Fibroblast of villous mesenchyme (primary cell): ENCODE measurements around the gene IER5. TPM values are rescaled to one million over a fixed set of nuclear protein-coding genes. Genes with fewer than 3 reads are reported as not detected.

Experiments
- DNase-seq: peaks from one replicate; pipeline ENCODE4 v3.0.0-alpha.2; 2010; ENCODE audit warnings: low read depth
- H3K4me3 ChIP-seq: 2 replicates; pipeline ENCODE4 v1.5.1; 2011; ENCODE audit warnings: low read depth, mild to moderate bottlenecking, low read length
- total RNA-seq: library from RNA; depleted of rRNA; stranded (reverse); fragments of >200 nt; gene quantifications from 2 replicates; pipeline ENCODE4 v1.2.3, GENCODE V29; 2012
- TF ChIP-seq, protein P1 (sequence below): IDR thresholded peaks from 2 replicates; pipeline ENCODE4 v1.5.1; 2012; ENCODE audit warnings: low read depth, mild to moderate bottlenecking, low read length; ENCODE audit not compliant: insufficient read depth

IER5 gene
- total RNA-seq, 1 donor: 45.3 TPM

- H3K4me3 ChIP-seq: peak overlapping the region; percentile 75
- TF ChIP-seq, protein P1, sequence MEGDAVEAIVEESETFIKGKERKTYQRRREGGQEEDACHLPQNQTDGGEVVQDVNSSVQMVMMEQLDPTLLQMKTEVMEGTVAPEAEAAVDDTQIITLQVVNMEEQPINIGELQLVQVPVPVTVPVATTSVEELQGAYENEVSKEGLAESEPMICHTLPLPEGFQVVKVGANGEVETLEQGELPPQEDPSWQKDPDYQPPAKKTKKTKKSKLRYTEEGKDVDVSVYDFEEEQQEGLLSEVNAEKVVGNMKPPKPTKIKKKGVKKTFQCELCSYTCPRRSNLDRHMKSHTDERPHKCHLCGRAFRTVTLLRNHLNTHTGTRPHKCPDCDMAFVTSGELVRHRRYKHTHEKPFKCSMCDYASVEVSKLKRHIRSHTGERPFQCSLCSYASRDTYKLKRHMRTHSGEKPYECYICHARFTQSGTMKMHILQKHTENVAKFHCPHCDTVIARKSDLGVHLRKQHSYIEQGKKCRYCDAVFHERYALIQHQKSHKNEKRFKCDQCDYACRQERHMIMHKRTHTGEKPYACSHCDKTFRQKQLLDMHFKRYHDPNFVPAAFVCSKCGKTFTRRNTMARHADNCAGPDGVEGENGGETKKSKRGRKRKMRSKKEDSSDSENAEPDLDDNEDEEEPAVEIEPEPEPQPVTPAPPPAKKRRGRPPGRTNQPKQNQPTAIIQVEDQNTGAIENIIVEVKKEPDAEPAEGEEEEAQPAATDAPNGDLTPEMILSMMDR: no peak
- DNase-seq: peak; percentile 41
Observed at GRCh38 chr1:181090641-181091126, 2.2 kb downstream of the IER5 start.

DNA sequence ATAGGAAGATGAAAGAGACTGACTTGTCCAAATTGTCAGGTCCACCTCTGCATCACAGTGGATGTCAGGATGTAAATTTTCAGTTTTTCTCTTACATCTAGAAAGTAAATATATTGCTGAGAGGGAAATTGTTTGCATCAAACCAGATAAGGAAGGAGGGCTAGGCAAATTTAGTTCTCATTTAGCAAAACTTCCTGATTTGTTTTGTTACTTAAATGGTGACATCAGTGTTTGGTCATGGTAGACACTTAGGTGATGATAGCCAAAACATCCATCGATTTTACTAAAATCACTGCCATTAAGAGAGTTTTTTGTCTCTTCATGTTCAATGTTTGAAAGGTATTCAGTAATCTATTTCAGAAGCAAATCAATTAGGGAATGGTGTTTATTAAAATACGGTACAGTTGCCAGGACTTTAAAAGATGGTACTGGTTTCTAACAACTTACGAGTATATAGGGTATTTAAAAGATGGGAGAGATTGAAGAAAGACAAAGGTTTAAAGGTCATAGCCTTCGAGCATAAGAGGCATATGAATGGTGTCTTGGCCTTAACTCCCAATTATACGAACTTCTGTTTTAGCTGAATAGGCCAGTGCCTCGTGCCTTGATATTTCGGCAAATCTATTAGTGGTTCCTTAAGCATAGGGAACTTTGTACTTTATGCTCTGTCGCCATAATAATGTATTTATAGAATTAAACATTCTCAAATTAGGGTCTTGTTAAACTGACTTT lies 3.0 kb downstream of the IER5 start:
- DNase-seq: no peak
- H3K4me3 ChIP-seq: peak overlapping the region; percentile 75
- TF ChIP-seq, protein P1: no peak

DNA sequence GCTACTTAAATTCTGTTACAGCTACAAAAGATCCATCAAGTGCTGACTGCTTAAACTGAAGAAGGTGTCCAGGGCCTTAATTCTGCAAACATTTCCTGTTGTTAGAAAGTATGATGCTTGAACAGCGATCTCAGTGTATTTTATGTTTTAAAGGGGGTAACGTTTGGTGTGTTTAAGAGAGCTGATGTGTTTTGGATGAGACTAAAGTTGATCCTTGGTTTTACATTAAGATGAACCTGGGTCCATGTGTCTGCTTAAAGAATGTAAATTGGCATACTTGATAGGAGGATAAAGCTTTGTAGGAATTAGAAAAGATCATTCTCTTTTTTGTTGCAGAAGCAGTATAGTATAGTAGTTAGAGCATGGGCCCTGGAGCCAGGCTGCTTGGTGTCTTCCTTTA lies 3.6 kb downstream of the IER5 start:
- H3K4me3 ChIP-seq: peak overlapping the region; percentile 75
- TF ChIP-seq, protein P1: no peak
- no peak for DNase-seq

GRCh38 chr1:181092883-181093458 lies 4.5 kb downstream of the IER5 start:
- peak overlapping the region; percentile 75 for H3K4me3 ChIP-seq
- DNase-seq: no peak
- TF ChIP-seq, protein P1: no peak

GRCh38 chr1:181094416-181095212 lies 6.1 kb downstream of the IER5 start:
- peak overlapping the region; percentile 2 for H3K4me3 ChIP-seq
- DNase-seq: peak; percentile 90
- TF ChIP-seq, protein P1: no peak

DNA sequence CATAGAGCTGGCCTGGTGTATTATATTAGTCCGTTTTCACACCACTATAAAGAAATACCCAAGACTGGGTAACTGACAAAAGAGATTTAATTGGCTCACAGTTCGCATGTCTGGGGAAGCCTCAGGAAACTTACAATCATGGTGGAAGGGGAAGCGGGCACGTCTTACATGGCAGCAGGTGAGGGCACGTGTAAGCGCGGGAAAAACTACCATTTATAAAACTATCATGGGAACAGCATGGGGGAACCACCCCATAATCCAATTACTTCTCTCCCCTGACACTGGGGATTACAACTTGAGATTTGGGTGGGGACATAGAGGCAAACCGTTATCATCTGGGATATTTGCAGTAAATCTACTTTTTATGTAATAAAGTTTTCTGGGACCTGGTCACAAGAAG lies 6.8 kb downstream of the IER5 start:
- TF ChIP-seq, protein P1: no peak
- H3K4me3 ChIP-seq: no peak overlapping the region
- DNase-seq: no peak
